WI38 (cell line): ENCODE measurements around the gene PLD1.

ENCODE experiments used
- H3K4me3 ChIP-seq: 2 replicates; pipeline ENCODE4 v1.5.1; 2011; ENCODE audit warnings: low read depth, mild to moderate bottlenecking, control low read depth, low read length
- TF ChIP-seq, protein P1 (sequence below): IDR thresholded peaks from 2 replicates; pipeline ENCODE4 v1.5.1; 2012; ENCODE audit warnings: low read depth, mild to moderate bottlenecking, control low read depth, low read length

PLD1 gene

DNA sequence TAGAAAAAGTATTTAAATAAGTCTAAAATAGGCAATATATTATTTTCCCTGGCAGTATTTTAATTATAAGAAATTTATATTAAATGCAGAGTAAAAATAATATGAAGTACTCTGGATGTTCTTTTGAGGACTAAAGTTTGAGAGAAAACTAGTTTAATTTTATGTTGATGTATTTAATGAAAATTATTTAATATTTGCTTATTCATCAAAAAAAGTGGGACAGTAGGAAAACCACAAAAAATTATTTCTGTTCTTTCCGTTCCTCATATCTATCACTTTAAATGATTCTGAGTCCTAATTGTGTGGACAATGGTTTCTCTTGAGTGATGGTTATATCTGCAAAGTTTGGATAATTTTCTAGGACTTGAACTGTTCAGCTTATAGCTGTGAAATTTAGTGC, 202.8 kb downstream of the PLD1 start:
- H3K4me3 ChIP-seq, result no peak overlapping the region
- TF ChIP-seq, protein P1, sequence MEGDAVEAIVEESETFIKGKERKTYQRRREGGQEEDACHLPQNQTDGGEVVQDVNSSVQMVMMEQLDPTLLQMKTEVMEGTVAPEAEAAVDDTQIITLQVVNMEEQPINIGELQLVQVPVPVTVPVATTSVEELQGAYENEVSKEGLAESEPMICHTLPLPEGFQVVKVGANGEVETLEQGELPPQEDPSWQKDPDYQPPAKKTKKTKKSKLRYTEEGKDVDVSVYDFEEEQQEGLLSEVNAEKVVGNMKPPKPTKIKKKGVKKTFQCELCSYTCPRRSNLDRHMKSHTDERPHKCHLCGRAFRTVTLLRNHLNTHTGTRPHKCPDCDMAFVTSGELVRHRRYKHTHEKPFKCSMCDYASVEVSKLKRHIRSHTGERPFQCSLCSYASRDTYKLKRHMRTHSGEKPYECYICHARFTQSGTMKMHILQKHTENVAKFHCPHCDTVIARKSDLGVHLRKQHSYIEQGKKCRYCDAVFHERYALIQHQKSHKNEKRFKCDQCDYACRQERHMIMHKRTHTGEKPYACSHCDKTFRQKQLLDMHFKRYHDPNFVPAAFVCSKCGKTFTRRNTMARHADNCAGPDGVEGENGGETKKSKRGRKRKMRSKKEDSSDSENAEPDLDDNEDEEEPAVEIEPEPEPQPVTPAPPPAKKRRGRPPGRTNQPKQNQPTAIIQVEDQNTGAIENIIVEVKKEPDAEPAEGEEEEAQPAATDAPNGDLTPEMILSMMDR, result no peak

DNA sequence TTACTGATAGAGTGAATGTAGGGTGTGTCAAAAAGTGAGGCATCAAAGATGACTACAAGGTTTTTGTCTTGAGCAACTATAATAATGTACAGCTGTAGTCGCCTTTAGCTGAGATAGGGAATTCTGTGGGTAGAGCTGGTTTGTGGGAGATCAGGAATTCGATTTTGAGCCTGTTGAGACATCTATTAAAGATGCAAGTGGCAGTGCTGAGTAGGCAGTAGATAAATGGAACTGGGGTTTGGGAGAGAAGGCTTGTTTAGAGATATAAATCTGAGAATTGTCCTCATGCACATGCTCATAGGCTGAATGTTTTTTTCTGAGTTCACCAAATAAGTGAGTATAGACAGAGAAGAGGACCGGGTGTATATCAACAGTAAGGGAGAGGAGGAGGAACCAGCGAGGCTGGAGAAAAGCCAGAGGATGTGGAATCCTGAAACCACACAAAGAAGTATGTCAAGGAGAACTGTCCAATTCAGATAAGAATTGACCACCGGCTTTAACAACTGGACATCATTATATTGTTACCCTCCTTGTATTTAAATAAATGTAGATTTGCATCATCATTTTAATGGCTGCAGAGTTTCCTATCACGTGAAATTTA, 204.0 kb downstream of the PLD1 start:
- TF ChIP-seq, protein P1, result no peak
- H3K4me3 ChIP-seq, result no peak overlapping the region

GRCh38 chr3:171604370-171604769, 205.9 kb downstream of the PLD1 start:
- H3K4me3 ChIP-seq, result no peak overlapping the region
- TF ChIP-seq, protein P1, result no peak

GRCh38 chr3:171602072-171602471, 208.2 kb downstream of the PLD1 start:
- H3K4me3 ChIP-seq, result no peak overlapping the region
- TF ChIP-seq, protein P1, result no peak

DNA sequence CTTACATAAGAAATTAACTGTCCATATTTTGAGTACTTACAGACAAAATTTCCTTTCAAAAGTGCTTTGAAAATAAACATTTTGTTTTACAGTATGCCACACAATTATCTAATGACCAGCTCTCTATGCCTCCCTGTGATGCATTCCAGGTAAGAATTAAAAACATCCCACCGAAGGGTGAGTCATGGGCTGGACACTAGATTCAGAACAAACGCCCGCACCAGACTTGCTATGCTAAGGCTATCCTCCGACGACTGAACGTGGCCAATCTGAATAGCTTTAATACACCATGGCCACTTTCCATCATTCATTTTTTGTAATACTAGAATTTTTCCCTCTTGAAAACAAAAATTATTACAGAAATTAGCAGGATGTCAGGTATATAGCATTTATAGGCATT, 210.3 kb downstream of the PLD1 start:
- no peak overlapping the region for H3K4me3 ChIP-seq

GRCh38 chr3:171598990-171599389, 211.3 kb downstream of the PLD1 start:
- no peak overlapping the region for H3K4me3 ChIP-seq
- TF ChIP-seq, protein P1, result no peak

More for the DNA sequence above, 210.3 kb downstream of the PLD1 start:
- TF ChIP-seq, protein P1, result no peak

DNA sequence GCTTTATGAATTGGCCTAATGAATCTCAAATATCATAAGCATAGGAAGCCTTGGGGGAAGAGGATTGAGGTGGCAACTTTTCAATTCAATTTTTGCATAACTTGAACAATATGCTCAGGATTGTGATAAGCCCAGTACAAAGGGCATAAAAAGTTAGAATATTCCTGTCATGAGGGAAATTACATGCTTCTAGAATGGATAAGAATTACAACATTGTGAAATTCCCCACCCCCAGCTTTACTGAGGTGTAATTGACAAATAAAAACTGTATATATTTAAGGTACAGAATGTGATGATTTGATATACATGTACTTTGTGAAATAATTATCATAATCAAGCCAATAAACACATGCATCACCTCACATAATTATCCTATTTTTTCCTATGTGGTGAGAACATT, 217.5 kb downstream of the PLD1 start:
- TF ChIP-seq, protein P1, result no peak
- no peak overlapping the region for H3K4me3 ChIP-seq
